B cell (primary cell): ENCODE results near the gene NUP210L. TPM values are rescaled to one million over a fixed set of nuclear protein-coding genes. Genes with fewer than 3 reads are reported as not detected.

Experiments
- ATAC-seq: fragments of 200-7000 bp; cut with Tn5 transposase; one replicate; pipeline ENCODE4 v1.10.0; 2021; ENCODE audit warnings: low read depth, mild to moderate bottlenecking, moderate number of reproducible peaks, moderate library complexity
- CTCF ChIA-PET: fragments of 350-600 bp; sonication (Branson Sonifier 250); formaldehyde crosslinking; loops from one replicate; lab custom pipeline; 2021; ENCODE audit warnings: antibody characterized with exemption, inconsistent platforms; lab: Charles Lee
- POLR2A ChIA-PET: fragments of 350-600 bp; sonication (Branson Sonifier 250); formaldehyde crosslinking; loops from one replicate; lab custom pipeline; 2021; ENCODE audit warnings: antibody characterized with exemption; lab: Charles Lee
- DNase-seq: peaks from one replicate; pipeline ENCODE4 v3.0.0; 2013
- H2AFZ ChIP-seq: 2 replicates; pipeline ENCODE4 v1.6.1; 2012; ENCODE audit warnings: mild to moderate bottlenecking, low read depth, low read length; ENCODE audit not compliant: insufficient read depth, poor library complexity, severe bottlenecking
- H3K27ac ChIP-seq, 2 donors: 1 replicate in 1 of 2; 2 replicates in 1 of 2; pipeline ENCODE4 v1.5.1; 2012 to 2013; ENCODE audit warnings: low read length in 2 of 2, mild to moderate bottlenecking in 2 of 2, moderate library complexity in 1 of 2
- H3K27me3 ChIP-seq, 4 experiments: fragments of 200-600 bp in 1 of 4; sonication (generic) in 1 of 4; replicated peaks in 1 of 4; 1 replicate in 2 of 4; 2 replicates in 2 of 4; pipeline versions ENCODE4 v1.6.1 to v1.7.0; 2013 to 2016; ENCODE audit warnings: low read length in 3 of 4, mild to moderate bottlenecking in 2 of 4, mixed read lengths in 1 of 4, moderate library complexity in 1 of 4; ENCODE audit not compliant: insufficient read depth in 4 of 4, control insufficient read depth in 3 of 4; ENCODE audit errors: control extremely low read depth in 1 of 4
- H3K36me3 ChIP-seq, 2 experiments: replicated peaks in 1 of 2; 1 replicate in 1 of 2; 2 replicates in 1 of 2; pipeline versions ENCODE4 v1.6.1 to v1.7.1; 2013; ENCODE audit warnings: low read length in 1 of 2; ENCODE audit not compliant: insufficient read depth in 2 of 2, control insufficient read depth in 1 of 2; ENCODE audit errors: control extremely low read depth in 1 of 2, extremely low read depth in 1 of 2
- H3K4me1 ChIP-seq, 2 donors: fragments of 200-600 bp in 1 of 2; sonication (generic) in 1 of 2; 1 replicate in 1 of 2; 2 replicates in 1 of 2; pipeline versions ENCODE4 v1.5.1 to v1.6.1; 2013 to 2017; ENCODE audit warnings: low read length in 2 of 2; ENCODE audit not compliant: control insufficient read depth in 2 of 2, insufficient read depth in 2 of 2
- H3K4me2 ChIP-seq: replicated peaks from 2 replicates; pipeline ENCODE3; 2012; ENCODE audit warnings: mild to moderate bottlenecking, low read depth, low read length; ENCODE audit not compliant: poor library complexity, severe bottlenecking
- H3K4me3 ChIP-seq, 5 experiments: fragments of 200-600 bp in 1 of 5; sonication (generic) in 1 of 5; 1 replicate in 3 of 5; 2 replicates in 2 of 5; pipeline versions ENCODE4 v1.5.1 to v1.7.0; 2011 to 2016; ENCODE audit warnings: low read length in 4 of 5, mild to moderate bottlenecking in 4 of 5, low read depth in 2 of 5, control low read depth in 1 of 5, moderate library complexity in 1 of 5; ENCODE audit not compliant: insufficient read depth in 1 of 5; ENCODE audit errors: control extremely low read depth in 1 of 5, extremely low read depth in 1 of 5
- H3K79me2 ChIP-seq: fragments of 200-600 bp; sonication (generic); one replicate; pipeline ENCODE4 v1.6.0; 2016; ENCODE audit warnings: low read length; ENCODE audit not compliant: control insufficient read depth, insufficient read depth
- H3K9ac ChIP-seq: fragments of 200-600 bp; sonication (generic); 2 replicates; pipeline ENCODE4 v1.6.1; 2017; ENCODE audit warnings: mild to moderate bottlenecking, low read length, moderate library complexity
- H3K9me3 ChIP-seq, 3 donors: one replicate each; pipeline versions ENCODE4 v1.6.1 to v1.7.1; 2013; ENCODE audit warnings: low read length in 2 of 3; ENCODE audit not compliant: control insufficient read depth in 2 of 3, insufficient read depth in 1 of 3; ENCODE audit errors: control extremely low read depth in 1 of 3
- H4K20me1 ChIP-seq: 2 replicates; pipeline ENCODE4 v1.6.0; 2012; ENCODE audit warnings: mild to moderate bottlenecking, low read length; ENCODE audit not compliant: insufficient read depth, control insufficient read depth, poor library complexity, severe bottlenecking
- H3K27ac Mint-ChIP-seq: one replicate; pipeline ENCODE4 v1.8.0; 2021; ENCODE audit warnings: mixed read lengths
- H3K27me3 Mint-ChIP-seq: one replicate; pipeline ENCODE4 v1.8.0; 2021; ENCODE audit warnings: mixed read lengths
- H3K4me1 Mint-ChIP-seq: one replicate; pipeline ENCODE4 v1.8.0; 2021; ENCODE audit warnings: mixed read lengths
- H3K4me3 Mint-ChIP-seq: one replicate; pipeline ENCODE4 v1.8.0; 2021; ENCODE audit warnings: mixed read lengths
- H3K9me3 Mint-ChIP-seq: one replicate; pipeline ENCODE4 v1.8.0; 2022; ENCODE audit warnings: mixed read lengths; ENCODE audit not compliant: insufficient read depth
- EZH2 ChIP-seq: IDR thresholded peaks from 2 replicates; pipeline ENCODE4 v1.6.1; 2012; ENCODE audit warnings: borderline replicate concordance, low read depth, mild to moderate bottlenecking, moderate library complexity, low read length; ENCODE audit not compliant: insufficient read depth, poor library complexity, severe bottlenecking
- WGBS: methylation state at CpG from one replicate; pipeline ENCODE4 v1.1.5; 2013; ENCODE audit warnings: missing lambda C conversion rate; ENCODE audit not compliant: insufficient coverage; 5-methylcytosine and 5-hydroxymethylcytosine counted together
- intact Hi-C: fragments of 100-400 bp; cut with micrococcal nuclease; formaldehyde crosslinking; loops from one replicate; pipeline ENCODE4 v1.10.0; 2022
- polyA plus RNA-seq: library from polyadenylated mRNA; depleted of rRNA; stranded (reverse); fragments of >200 nt; gene quantifications from 2 replicates; pipeline ENCODE4 v1.2.3, GENCODE V29; 2012
- total RNA-seq, 2 donors: library from RNA; stranded (reverse); fragments of 120-200 nt in 1 of 2; gene quantifications; 1 replicate in 1 of 2; 2 replicates in 1 of 2; pipeline versions ENCODE4 v1.2.3 to v1.2.4, GENCODE V29; 2013 to 2022
- TF ChIP-seq, protein P1 (sequence below): fragments of 200-600 bp; IDR thresholded peaks from one replicate; pipeline ENCODE4 v1.8.0; 2022; ENCODE audit warnings: antibody characterized with exemption, mild to moderate bottlenecking

Gene NUP210L
- total and polyA plus RNA-seq, 2 donors (not counting 1 experiment from before 2014, with no cell fraction given) = 0.04 to 0.20 TPM

DNA sequence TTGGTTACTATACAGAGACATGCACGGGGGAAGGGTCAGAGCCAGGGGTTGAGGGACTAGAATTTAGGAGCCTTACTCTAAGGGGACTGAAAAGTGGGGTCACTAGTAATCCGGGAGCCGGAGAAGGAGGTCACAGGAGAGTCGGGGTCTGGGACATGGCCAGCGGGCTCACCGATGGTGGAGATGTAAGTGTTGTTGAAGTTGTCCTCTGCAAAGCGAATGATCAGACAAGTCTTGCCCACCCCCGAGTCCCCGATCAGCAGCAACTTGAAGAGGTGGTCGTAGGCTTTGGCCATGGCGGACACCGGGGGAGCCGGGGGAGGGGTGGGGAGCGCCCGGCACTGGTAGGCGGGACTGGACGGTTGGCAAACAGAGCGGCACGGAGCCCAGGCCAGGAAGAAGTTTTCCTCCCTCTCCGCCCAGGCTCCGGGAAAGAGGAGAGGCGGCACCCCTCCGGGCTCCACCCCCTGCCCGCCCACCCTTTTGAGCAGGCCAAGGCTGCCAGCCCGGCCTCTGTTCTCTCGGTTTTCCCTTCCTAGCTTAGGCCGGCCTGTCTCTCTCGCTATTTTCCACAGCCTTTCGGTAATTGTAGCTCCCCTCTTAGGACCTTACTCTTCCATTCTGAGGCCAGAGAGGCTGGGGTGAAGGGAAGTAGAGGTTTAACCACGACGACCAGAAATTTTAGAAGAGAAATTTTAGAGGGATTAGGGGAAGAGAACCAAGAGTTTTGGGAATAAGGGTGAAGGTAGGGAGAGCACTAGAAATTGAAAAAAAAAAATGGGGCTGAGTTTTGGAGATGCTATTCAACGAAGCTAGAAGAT, 168.7 kb downstream of the NUP210L start, which contains the start of gene RAB13:
Gene RAB13, minus strand, starts transcription at position 399 of the 821 bp plus-strand sequence. Its CDS starts 103 bp downstream, at position 296.
- Mint-ChIP-seq H3K27me3 (no peaks in the 10 kb centered on the region), H3K4me3 (peak within 1 kb of the TSS; percentile 85), H3K27ac (peak within 1 kb of the TSS; percentile 93), H3K4me1 (peaks cover 36% of the 10 kb centered on the region), H3K9me3 (no peaks in the 10 kb centered on the region)
- H3K79me2 ChIP-seq = peaks cover 10% of the 10 kb centered on the region
- H3K27me3 ChIP-seq = no peaks in the 10 kb centered on the region
- peak within 1 kb of the TSS; percentile 87 for H2AFZ ChIP-seq
- ChIA-PET POLR2A (interaction anchor here (0.6 to 3.7 kb wide), 14 partner anchors 9 to 446 kb away, joined by 3 to 18 read pairs (median 8); partner anchors contain the start of genes CREB3L4, CRTC2, DENND4B and GATAD2B), CTCF (interaction anchor here (0.7 to 6.2 kb wide), 44 partner anchors 9 to 475 kb away, joined by 3 to 103 read pairs (median 5); partner anchors contain the start of genes CREB3L4, DENND4B, JTB and NPR1)
- intact Hi-C loops = loop anchor here (1.0 to 5.0 kb wide), 9 partner anchors 9 to 475 kb away; partner anchors contain the start of genes GATAD2B and JTB
- peak within 1 kb of the TSS; percentile 67 to 79 for H3K27ac ChIP-seq
- H3K9ac ChIP-seq = peak within 1 kb of the TSS; percentile 34
- no peaks in the 10 kb centered on the region for H4K20me1 ChIP-seq
- WGBS = 2% methylated on average over 21 of the region's 32 CpGs
- H3K4me2 ChIP-seq = peak within 1 kb of the TSS; percentile 86
- peak within 1 kb of the TSS; percentile 21 to 66 (median 48) for H3K4me3 ChIP-seq
- H3K9me3 ChIP-seq = no peaks in the 10 kb centered on the region
- peaks cover 21 to 34% of the 10 kb centered on the region in 2 donors for H3K4me1 ChIP-seq
- TF ChIP-seq, protein P1, sequence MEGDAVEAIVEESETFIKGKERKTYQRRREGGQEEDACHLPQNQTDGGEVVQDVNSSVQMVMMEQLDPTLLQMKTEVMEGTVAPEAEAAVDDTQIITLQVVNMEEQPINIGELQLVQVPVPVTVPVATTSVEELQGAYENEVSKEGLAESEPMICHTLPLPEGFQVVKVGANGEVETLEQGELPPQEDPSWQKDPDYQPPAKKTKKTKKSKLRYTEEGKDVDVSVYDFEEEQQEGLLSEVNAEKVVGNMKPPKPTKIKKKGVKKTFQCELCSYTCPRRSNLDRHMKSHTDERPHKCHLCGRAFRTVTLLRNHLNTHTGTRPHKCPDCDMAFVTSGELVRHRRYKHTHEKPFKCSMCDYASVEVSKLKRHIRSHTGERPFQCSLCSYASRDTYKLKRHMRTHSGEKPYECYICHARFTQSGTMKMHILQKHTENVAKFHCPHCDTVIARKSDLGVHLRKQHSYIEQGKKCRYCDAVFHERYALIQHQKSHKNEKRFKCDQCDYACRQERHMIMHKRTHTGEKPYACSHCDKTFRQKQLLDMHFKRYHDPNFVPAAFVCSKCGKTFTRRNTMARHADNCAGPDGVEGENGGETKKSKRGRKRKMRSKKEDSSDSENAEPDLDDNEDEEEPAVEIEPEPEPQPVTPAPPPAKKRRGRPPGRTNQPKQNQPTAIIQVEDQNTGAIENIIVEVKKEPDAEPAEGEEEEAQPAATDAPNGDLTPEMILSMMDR = no peak
- no peak for TF ChIP-seq EZH2
- H3K36me3 ChIP-seq = peaks cover 0 to under 1% of the 10 kb centered on the region in 2 experiments
- no peak for ATAC-seq
- DNase-seq = no peak
